HEK293T (cell line): ENCODE measurements around the gene DAP.
"Not testable (repeated sequence)": the region's sequence is repeated elsewhere in the genome, so short reads cannot be mapped to it uniquely, and the experiment has no call there.

Experiments
- NFRKB ChIP-seq: fragments of 450-650 bp; IDR thresholded peaks from 2 replicates; pipeline ENCODE4 v1.6.1; 2016; ENCODE audit warnings: mild to moderate bottlenecking, moderate library complexity
- PKNOX1 ChIP-seq: fragments of 450-650 bp; IDR thresholded peaks from 2 replicates; pipeline ENCODE4 v1.6.1; 2016
- SP1 ChIP-seq: fragments of 450-650 bp; IDR thresholded peaks from 2 replicates; pipeline ENCODE4 v1.6.1; 2017
- SUZ12 ChIP-seq: fragments of 450-650 bp; IDR thresholded peaks from 2 replicates; pipeline ENCODE4 v1.6.1; 2016; ENCODE audit warnings: mild to moderate bottlenecking

- TF ChIP-seq NFRKB, SP1, SUZ12, PKNOX1: not testable (repeated sequence)
Observed at GRCh38 chr5:10780208-10780607, 19.2 kb upstream of the DAP start.
